CD14-positive monocyte (primary cell): ENCODE data around the gene TNFRSF12A. TPM values are rescaled to one million over a fixed set of nuclear protein-coding genes. Genes with fewer than 3 reads are reported as not detected.

ENCODE experiments used
- DNase-seq, 3 donors: peaks; one replicate each; pipeline ENCODE4 v3.0.0-alpha.2; 2011 to 2022
- H2AFZ ChIP-seq: 2 replicates; pipeline ENCODE4 v1.6.0; 2012; ENCODE audit warnings: mild to moderate bottlenecking, low read depth, low read length, inconsistent platforms; ENCODE audit not compliant: insufficient read depth, poor library complexity, severe bottlenecking
- H3K27ac ChIP-seq, 2 donors: 1 replicate in 1 of 2; 2 replicates in 1 of 2; pipeline ENCODE4 v1.5.1; 2012 to 2013; ENCODE audit warnings: low read length in 2 of 2, control low read depth in 1 of 2, inconsistent platforms in 1 of 2, low read depth in 1 of 2, mild to moderate bottlenecking in 1 of 2
- H3K27me3 ChIP-seq, 2 donors: one replicate each; pipeline versions ENCODE4 v1.6.0 to v1.6.1; 2011 to 2013; ENCODE audit warnings: low read length in 2 of 2; ENCODE audit not compliant: control insufficient read depth in 2 of 2, insufficient read depth in 2 of 2
- H3K36me3 ChIP-seq, 2 donors: replicated peaks in 1 of 2; 1 replicate in 1 of 2; 2 replicates in 1 of 2; pipeline versions ENCODE4 v1.5.1 to v1.6.1; 2012 to 2013; ENCODE audit warnings: low read length in 2 of 2, control low read depth in 1 of 2, inconsistent platforms in 1 of 2, mild to moderate bottlenecking in 1 of 2; ENCODE audit not compliant: insufficient read depth in 2 of 2, control insufficient read depth in 1 of 2
- H3K4me1 ChIP-seq, 2 donors: 1 replicate in 1 of 2; 2 replicates in 1 of 2; pipeline versions ENCODE4 v1.5.1 to v1.6.1; 2012 to 2013; ENCODE audit warnings: low read length in 2 of 2, control low read depth in 1 of 2, inconsistent platforms in 1 of 2, mild to moderate bottlenecking in 1 of 2, moderate library complexity in 1 of 2; ENCODE audit not compliant: insufficient read depth in 2 of 2, control insufficient read depth in 1 of 2
- H3K4me2 ChIP-seq: replicated peaks from 2 replicates; pipeline ENCODE3; 2012; ENCODE audit warnings: low read length, moderate library complexity, mild to moderate bottlenecking; ENCODE audit not compliant: poor library complexity, severe bottlenecking; ENCODE audit errors: extremely low read depth
- H3K4me3 ChIP-seq, 3 experiments: fragments of 200-600 bp in 1 of 3; sonication (generic) in 1 of 3; replicated peaks in 1 of 3; 1 replicate in 2 of 3; 2 replicates in 1 of 3; pipeline ENCODE4 v1.5.1; 2011 to 2013; ENCODE audit warnings: low read length in 3 of 3, mild to moderate bottlenecking in 3 of 3, control low read depth in 2 of 3, low read depth in 2 of 3, inconsistent platforms in 1 of 3, moderate library complexity in 1 of 3
- H3K79me2 ChIP-seq: 2 replicates; pipeline ENCODE4 v1.6.0; 2012; ENCODE audit warnings: mild to moderate bottlenecking, control low read depth, inconsistent platforms, low read length, moderate library complexity; ENCODE audit not compliant: insufficient read depth
- H3K9ac ChIP-seq: 2 replicates; pipeline ENCODE4 v1.6.0; 2017; ENCODE audit warnings: low read length, mild to moderate bottlenecking; ENCODE audit not compliant: insufficient read depth, poor library complexity, severe bottlenecking
- H3K9me3 ChIP-seq, 2 donors: replicated peaks in 1 of 2; 1 replicate in 1 of 2; 2 replicates in 1 of 2; pipeline versions ENCODE4 v1.5.1 to v1.6.1; 2012 to 2013; ENCODE audit warnings: low read length in 2 of 2, control low read depth in 1 of 2; ENCODE audit not compliant: control insufficient read depth in 1 of 2, insufficient read depth in 1 of 2
- H4K20me1 ChIP-seq: 2 replicates; pipeline ENCODE4 v1.6.0; 2012; ENCODE audit warnings: mild to moderate bottlenecking, low read length, control low read depth, moderate library complexity; ENCODE audit not compliant: insufficient read depth
- H3K27ac Mint-ChIP-seq, 7 donors: one replicate each; pipeline ENCODE4 v1.8.0; 2020; ENCODE audit warnings: mild to moderate bottlenecking in 7 of 7, mixed read lengths in 7 of 7, moderate library complexity in 6 of 7, inconsistent platforms in 2 of 7
- H3K27me3 Mint-ChIP-seq, 3 donors: one replicate each; pipeline ENCODE4 v1.8.0; 2021 to 2022; ENCODE audit warnings: low read depth in 3 of 3, mild to moderate bottlenecking in 3 of 3, mixed read lengths in 3 of 3, moderate library complexity in 3 of 3, inconsistent platforms in 1 of 3
- H3K36me3 Mint-ChIP-seq, 2 donors: one replicate each; pipeline ENCODE4 v1.8.0; 2020; ENCODE audit warnings: mixed read lengths in 2 of 2, inconsistent platforms in 1 of 2, mild to moderate bottlenecking in 1 of 2
- H3K4me1 Mint-ChIP-seq: one replicate; pipeline ENCODE4 v1.8.0; 2020; ENCODE audit warnings: mild to moderate bottlenecking, mixed read lengths
- H3K4me3 Mint-ChIP-seq, 2 donors: one replicate each; pipeline ENCODE4 v1.8.0; 2020; ENCODE audit warnings: mild to moderate bottlenecking in 2 of 2, mixed read lengths in 2 of 2, moderate library complexity in 1 of 2
- H3K9me3 Mint-ChIP-seq, 7 donors: one replicate each; pipeline ENCODE4 v1.8.0; 2020 to 2022; ENCODE audit warnings: mixed read lengths in 7 of 7, mild to moderate bottlenecking in 6 of 7, moderate library complexity in 6 of 7, inconsistent platforms in 2 of 7
- WGBS: methylation state at CpG from one replicate; pipeline ENCODE4 v1.1.5; 2013; ENCODE audit warnings: missing lambda C conversion rate; ENCODE audit not compliant: insufficient coverage; 5-methylcytosine and 5-hydroxymethylcytosine counted together
- intact Hi-C, 2 donors: fragments of 100-400 bp; cut with micrococcal nuclease; formaldehyde crosslinking; loops; one replicate each; pipeline versions ENCODE4 v1.15.0 to v1.15.1; 2023
- polyA plus RNA-seq, 3 donors: library from polyadenylated mRNA; depleted of rRNA in 1 of 3; unstranded in 2 of 3; stranded (reverse) in 1 of 3; fragments of 300-500 nt in 2 of 3; fragments of >200 nt in 1 of 3; fragmentation: Illumina TruSeq in 2 of 3; gene quantifications; 1 replicate in 2 of 3; 2 replicates in 1 of 3; pipeline ENCODE4 v1.2.3, GENCODE V29; 2012 to 2021
- TF ChIP-seq, protein P1 (sequence below): fragments of 200-600 bp; IDR thresholded peaks from one replicate; pipeline ENCODE4 v1.8.0; 2022; ENCODE audit warnings: antibody characterized with exemption, mild to moderate bottlenecking

Gene TNFRSF12A
- polyA plus RNA-seq, 3 donors = 2.9 to 6.2 (median 5.7) TPM

- no peak overlapping the region for H3K4me2 ChIP-seq
- WGBS = 97% methylated on average over 14 of the region's 18 CpGs
- H3K9me3 ChIP-seq = peaks cover 0 to 6% of the 10 kb centered on the region in 2 donors
- intact Hi-C loops = loop anchor here in 1 of 2 donors (10.0 kb wide), 1 partner anchor 99 kb away; no protein-coding TSS in a partner anchor
- peaks cover 62 to 69% of the 10 kb centered on the region in 2 donors for H3K4me1 ChIP-seq
- TF ChIP-seq, protein P1, sequence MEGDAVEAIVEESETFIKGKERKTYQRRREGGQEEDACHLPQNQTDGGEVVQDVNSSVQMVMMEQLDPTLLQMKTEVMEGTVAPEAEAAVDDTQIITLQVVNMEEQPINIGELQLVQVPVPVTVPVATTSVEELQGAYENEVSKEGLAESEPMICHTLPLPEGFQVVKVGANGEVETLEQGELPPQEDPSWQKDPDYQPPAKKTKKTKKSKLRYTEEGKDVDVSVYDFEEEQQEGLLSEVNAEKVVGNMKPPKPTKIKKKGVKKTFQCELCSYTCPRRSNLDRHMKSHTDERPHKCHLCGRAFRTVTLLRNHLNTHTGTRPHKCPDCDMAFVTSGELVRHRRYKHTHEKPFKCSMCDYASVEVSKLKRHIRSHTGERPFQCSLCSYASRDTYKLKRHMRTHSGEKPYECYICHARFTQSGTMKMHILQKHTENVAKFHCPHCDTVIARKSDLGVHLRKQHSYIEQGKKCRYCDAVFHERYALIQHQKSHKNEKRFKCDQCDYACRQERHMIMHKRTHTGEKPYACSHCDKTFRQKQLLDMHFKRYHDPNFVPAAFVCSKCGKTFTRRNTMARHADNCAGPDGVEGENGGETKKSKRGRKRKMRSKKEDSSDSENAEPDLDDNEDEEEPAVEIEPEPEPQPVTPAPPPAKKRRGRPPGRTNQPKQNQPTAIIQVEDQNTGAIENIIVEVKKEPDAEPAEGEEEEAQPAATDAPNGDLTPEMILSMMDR = no peak
- H3K4me1 Mint-ChIP-seq = peaks cover 62% of the 10 kb centered on the region
- H2AFZ ChIP-seq = no peak overlapping the region
- peaks cover 26 to 27% of the 10 kb centered on the region in 2 donors for H3K36me3 Mint-ChIP-seq
- H3K27ac Mint-ChIP-seq = no peak overlapping the region
- H3K27me3 Mint-ChIP-seq = peaks cover 19 to 25% (median 22%) of the 10 kb centered on the region in 3 donors
- peaks cover 19 to 21% of the 10 kb centered on the region in 2 donors for H3K36me3 ChIP-seq
- no peak for DNase-seq
- peaks cover 77% of the 10 kb centered on the region for H4K20me1 ChIP-seq
- H3K27me3 ChIP-seq = peaks cover 14 to 19% of the 10 kb centered on the region in 2 donors
- no peaks in the 10 kb centered on the region for H3K79me2 ChIP-seq
- H3K4me3 ChIP-seq = no peak overlapping the region
- H3K27ac ChIP-seq = no peak overlapping the region
- H3K4me3 Mint-ChIP-seq = peak overlapping the region; percentile 11 to 16
- no peak overlapping the region for H3K9ac ChIP-seq
- H3K9me3 Mint-ChIP-seq = peaks cover 0 to 18% (median 6%) of the 10 kb centered on the region in 7 donors
Observed at GRCh38 chr16:3025032-3026002, 5.1 kb downstream of the TNFRSF12A start.

- peaks cover 0 to 12% of the 10 kb centered on the region in 2 donors for H3K9me3 ChIP-seq
- H3K36me3 Mint-ChIP-seq = peaks cover 26 to 27% of the 10 kb centered on the region in 2 donors
- no peak overlapping the region for H3K4me3 Mint-ChIP-seq
- DNase-seq = no peak
- TF ChIP-seq, protein P1 = no peak
- H3K4me2 ChIP-seq = no peak overlapping the region
- intact Hi-C loops = loop anchor here in 1 of 2 donors (10.0 kb wide), 1 partner anchor 99 kb away; no protein-coding TSS in a partner anchor
- peaks cover 15 to 26% of the 10 kb centered on the region in 2 donors for H3K27me3 ChIP-seq
- H3K36me3 ChIP-seq = peaks cover 19 to 21% of the 10 kb centered on the region in 2 donors
- peaks cover 71% of the 10 kb centered on the region for H4K20me1 ChIP-seq
- H3K27me3 Mint-ChIP-seq = peaks cover 25 to 32% (median 28%) of the 10 kb centered on the region in 3 donors
- no peak overlapping the region for H3K9ac ChIP-seq
- peaks cover 0 to 23% (median 6%) of the 10 kb centered on the region in 7 donors for H3K9me3 Mint-ChIP-seq
- no peak overlapping the region for H2AFZ ChIP-seq
- H3K4me1 ChIP-seq = peaks cover 55 to 63% of the 10 kb centered on the region in 2 donors
- H3K27ac ChIP-seq = no peak overlapping the region
- no peak overlapping the region for H3K4me3 ChIP-seq
- peaks cover 60% of the 10 kb centered on the region for H3K4me1 Mint-ChIP-seq
- H3K79me2 ChIP-seq = no peaks in the 10 kb centered on the region
- 97% methylated on average over 5 of the region's 8 CpGs for WGBS
- no peak overlapping the region for H3K27ac Mint-ChIP-seq
Observed at GRCh38 chr16:3026003-3026378, 5.8 kb downstream of the TNFRSF12A start.
